HCT116 (cell line): ENCODE measurements around the gene PPP2R1B. TPM values are rescaled to one million over a fixed set of nuclear protein-coding genes. Genes with fewer than 3 reads are reported as not detected.

Source experiments
- ATAC-seq: fragments of 200-7000 bp; cut with Tn5 transposase; 2 replicates; pipeline ENCODE4 v1.9.1; 2020; ENCODE audit warnings: mild to moderate bottlenecking, moderate library complexity
- BruUV-seq: library from RNA; stranded (reverse); fragments of 400-500 nt; replicated peaks from 2 replicates; lab custom pipeline; 2021; lab: Mats Ljungman, UMichigan
- CTCF ChIA-PET: fragments of 300-600 bp; sonication (Branson Sonifier 250); formaldehyde crosslinking; loops from one replicate; lab custom pipeline; 2021; ENCODE audit warnings: antibody characterized with exemption; lab: Charles Lee
- POLR2A ChIA-PET: fragments of 300-600, 350-600 bp; sonication (Branson Sonifier 250); formaldehyde crosslinking; loops from one replicate; lab custom pipeline; 2021; ENCODE audit warnings: antibody characterized with exemption; lab: Charles Lee
- RAD21 ChIA-PET, 2 experiments: fragments of 300-600 bp; sonication (Branson Sonifier 250); formaldehyde crosslinking; loops; one replicate each; lab custom pipeline; 2023; ENCODE audit warnings: low total read pairs in 2 of 2; ENCODE audit not compliant: uncharacterized antibody in 2 of 2, unreplicated experiment in 2 of 2, low non-redundant PET in 1 of 2; lab: Charles Lee
- DNase-seq: peaks from one replicate; pipeline ENCODE4 v3.0.0-alpha.2; 2010; ENCODE audit warnings: low read depth, low spot score
- H2AFZ ChIP-seq: fragments of 200-600 bp; shearing (Covaris generic), sonication (generic); 2 replicates; pipeline ENCODE4 v1.6.1; 2017; ENCODE audit warnings: low read depth, mixed run types, mixed read lengths, antibody characterized with exemption, low read length; ENCODE audit not compliant: poor library complexity, severe bottlenecking
- H3K27ac ChIP-seq: 2 replicates; pipeline ENCODE4 v1.5.1; 2012; ENCODE audit warnings: low read depth, low read length
- H3K27me3 ChIP-seq: fragments of 200-600 bp; sonication (generic); 2 replicates; pipeline ENCODE4 v1.6.1; 2016; ENCODE audit warnings: mixed run types, low read length, mixed read lengths; ENCODE audit not compliant: insufficient read depth
- H3K36me3 ChIP-seq, 2 experiments: fragments of 200-500 bp in 1 of 2; fragments of 200-600 bp in 1 of 2; sonication (Bioruptor generic) in 1 of 2; sonication (generic) in 1 of 2; 2 replicates each; pipeline versions ENCODE4 v1.5.1 to v1.6.1; 2014 to 2016; ENCODE audit warnings: low read length in 2 of 2, inconsistent platforms in 1 of 2, mixed read lengths in 1 of 2, mixed run types in 1 of 2; ENCODE audit not compliant: insufficient read depth in 2 of 2, control insufficient read depth in 1 of 2
- H3K4me1 ChIP-seq, 2 experiments: fragments of 200-600 bp in 1 of 2; sonication (generic) in 1 of 2; 2 replicates each; pipeline versions ENCODE4 v1.5.1 to v1.6.1; 2012 to 2017; ENCODE audit warnings: low read length in 2 of 2, inconsistent platforms in 1 of 2, mild to moderate bottlenecking in 1 of 2, mixed read lengths in 1 of 2, mixed run types in 1 of 2, moderate library complexity in 1 of 2; ENCODE audit not compliant: insufficient read depth in 2 of 2, control insufficient read depth in 1 of 2
- H3K4me2 ChIP-seq: fragments of 200-600 bp; sonication (generic); 2 replicates; pipeline ENCODE4 v1.6.1; 2017; ENCODE audit warnings: mixed run types, low read length, mixed read lengths
- H3K4me3 ChIP-seq, 2 experiments: fragments of 200-600 bp in 1 of 2; sonication (generic) in 1 of 2; replicated peaks in 1 of 2; 2 replicates each; pipeline ENCODE4 v1.5.1; 2011 to 2016; ENCODE audit warnings: low read length in 2 of 2, control low read depth in 1 of 2, low read depth in 1 of 2, mild to moderate bottlenecking in 1 of 2, mixed read lengths in 1 of 2, mixed run types in 1 of 2
- H3K79me2 ChIP-seq: fragments of 200-600 bp; sonication (generic); 2 replicates; pipeline ENCODE4 v1.6.1; 2017; ENCODE audit warnings: mild to moderate bottlenecking, mixed run types, low read length, moderate library complexity, mixed read lengths; ENCODE audit not compliant: insufficient read depth
- H3K9ac ChIP-seq: fragments of 200-600 bp; sonication (generic); 2 replicates; pipeline ENCODE4 v1.6.1; 2016; ENCODE audit warnings: low read length, mixed read lengths
- H3K9me2 ChIP-seq: fragments of 200-600 bp; sonication (generic), shearing (Covaris generic); 2 replicates; pipeline ENCODE4 v1.6.1; 2017; ENCODE audit warnings: mixed run types, mild to moderate bottlenecking, moderate library complexity; ENCODE audit not compliant: insufficient read depth
- H3K9me3 ChIP-seq, 2 experiments: fragments of 200-500 bp in 1 of 2; fragments of 200-600 bp in 1 of 2; sonication (Bioruptor generic) in 1 of 2; sonication (generic) in 1 of 2; 2 replicates each; pipeline ENCODE4 v1.6.1; 2014 to 2017; ENCODE audit warnings: low read length in 2 of 2, mixed read lengths in 2 of 2, inconsistent platforms in 1 of 2, low read depth in 1 of 2, mild to moderate bottlenecking in 1 of 2, mixed run types in 1 of 2, moderate library complexity in 1 of 2; ENCODE audit not compliant: control insufficient read depth in 1 of 2, insufficient read depth in 1 of 2
- H4K20me1 ChIP-seq: fragments of 200-600 bp; sonication (generic), shearing (Covaris generic); 2 replicates; pipeline ENCODE4 v1.6.1; 2017; ENCODE audit warnings: mixed run types, mild to moderate bottlenecking, moderate library complexity; ENCODE audit not compliant: insufficient read depth
- ATF3 ChIP-seq: IDR thresholded peaks from 2 replicates; pipeline ENCODE4 v1.6.1; 2012
- CBX3 ChIP-seq: IDR thresholded peaks from 2 replicates; pipeline ENCODE4 v1.6.1; 2012; ENCODE audit warnings: low read depth
- CEBPB ChIP-seq: IDR thresholded peaks from 2 replicates; pipeline ENCODE4 v1.6.1; 2012; ENCODE audit warnings: low read depth
- CTCF ChIP-seq, 3 experiments: fragments of 200-600 bp in 1 of 3; sonication (generic) in 1 of 3; IDR thresholded peaks in 2 of 3; conservative IDR thresholded peaks in 1 of 3; 2 replicates each; pipeline ENCODE4 v1.5.1; 2012 to 2017; ENCODE audit warnings: low read depth in 2 of 3, low read length in 2 of 3, antibody characterized with exemption in 1 of 3, borderline replicate concordance in 1 of 3, control low read depth in 1 of 3, mild to moderate bottlenecking in 1 of 3, mixed read lengths in 1 of 3, mixed run types in 1 of 3, moderate library complexity in 1 of 3; ENCODE audit not compliant: insufficient read depth in 1 of 3
- ELF1 ChIP-seq: IDR thresholded peaks from 2 replicates; pipeline ENCODE4 v1.6.1; 2012; ENCODE audit warnings: low read depth, borderline replicate concordance
- EZH2 ChIP-seq: fragments of 200-600 bp; sonication (generic); IDR thresholded peaks from 2 replicates; pipeline ENCODE4 v1.6.1; 2017; ENCODE audit warnings: antibody characterized with exemption, mixed run types
- EZH2phosphoT487 ChIP-seq: fragments of 200-600 bp; IDR thresholded peaks from 2 replicates; pipeline ENCODE4 v1.6.1; 2018; ENCODE audit warnings: antibody characterized with exemption, borderline replicate concordance
- MAX ChIP-seq: IDR thresholded peaks from 2 replicates; pipeline ENCODE4 v1.6.1; 2012
- POLR2A ChIP-seq: IDR thresholded peaks from 2 replicates; pipeline ENCODE4 v1.7.0; 2011; ENCODE audit warnings: borderline replicate concordance; ENCODE audit not compliant: insufficient read depth, insufficient read length; ENCODE audit errors: extremely low read depth
- RAD21 ChIP-seq: IDR thresholded peaks from 2 replicates; pipeline ENCODE4 v1.6.1; 2012; ENCODE audit warnings: low read depth, mild to moderate bottlenecking
- SIN3A ChIP-seq: IDR thresholded peaks from 2 replicates; pipeline ENCODE4 v1.6.1; 2012; ENCODE audit warnings: low read depth
- TCF7L2 ChIP-seq: IDR thresholded peaks from 2 replicates; pipeline ENCODE4 v1.7.0; 2011; ENCODE audit warnings: borderline replicate concordance, inconsistent platforms; ENCODE audit not compliant: insufficient read depth, insufficient read length; ENCODE audit errors: extremely low read depth
- ZBTB33 ChIP-seq: IDR thresholded peaks from 2 replicates; pipeline ENCODE4 v1.6.1; 2011; ENCODE audit warnings: mild to moderate bottlenecking, low read length, moderate library complexity; ENCODE audit not compliant: insufficient replicate concordance; ENCODE audit errors: extremely low read depth
- ZFX ChIP-seq: fragments of 450-650 bp; IDR thresholded peaks from 2 replicates; pipeline ENCODE4 v1.6.1; 2017
- ZNF274 ChIP-seq: fragments of 200-500 bp; sonication (Bioruptor generic); IDR thresholded peaks from 2 replicates; pipeline ENCODE4 v1.6.1; 2014; ENCODE audit warnings: mild to moderate bottlenecking, low read depth, low read length, inconsistent platforms
- intact Hi-C: fragments of 100-400 bp; cut with micrococcal nuclease; formaldehyde crosslinking; loops from 2 replicates; pipeline ENCODE4 v1.10.0; 2022
- total RNA-seq: library from RNA; stranded (reverse); gene quantifications from one replicate; pipeline ENCODE4 v1.2.1, GENCODE V29; 2021; ENCODE audit not compliant: unreplicated experiment

Gene PPP2R1B
- total RNA-seq, 1 experiment from 2014 or later = 24.9 TPM

GRCh38 chr11:111793863-111794262 is 27.7 kb upstream of the PPP2R1B start:
- no peak overlapping the region for H3K9ac ChIP-seq
- no peaks in the 10 kb centered on the region for H3K9me2 ChIP-seq
- ChIA-PET RAD21 (no interaction called here), POLR2A (no interaction called here), CTCF (interaction anchor here (1.3 kb wide), 1 partner anchor 17 kb away, joined by 3 read pairs; no protein-coding TSS in a partner anchor)
- H3K27me3 ChIP-seq = no peaks in the 10 kb centered on the region
- intact Hi-C loops = no loop called here
- TF ChIP-seq ELF1 (no peak), RAD21 (no peak), POLR2A (no peak), ATF3 (no peak), TCF7L2 (no peak), EZH2 (no peak)
- H3K4me2 ChIP-seq = no peak overlapping the region
- ATAC-seq (no peak), DNase-seq (no peak)
- no TSS peak for BruUV-seq
- H3K4me1 ChIP-seq = no peaks in the 10 kb centered on the region
- H3K36me3 ChIP-seq = 0 out of 4 replicates have a peak, but pooled peaks cover 0 to 3% of the 10 kb centered on the region in 2 experiments
- no peak overlapping the region for H3K27ac ChIP-seq
- H3K4me3 ChIP-seq = no peak overlapping the region
- no peaks in the 10 kb centered on the region for H3K9me3 ChIP-seq
- H3K79me2 ChIP-seq = no peaks in the 10 kb centered on the region
- H2AFZ ChIP-seq = no peak overlapping the region
- no peaks in the 10 kb centered on the region for H4K20me1 ChIP-seq

- Histone ChIP-seq H3K27me3 (no peaks in the 10 kb centered on the region), H4K20me1 (no peaks in the 10 kb centered on the region), H3K27ac (no peak overlapping the region), H3K9me2 (no peaks in the 10 kb centered on the region), H3K4me2 (no peak overlapping the region), H2AFZ (no peak overlapping the region), H3K4me1 (no peaks in the 10 kb centered on the region), H3K36me3 (0 out of 4 replicates have a peak, but pooled peaks cover 0 to 3% of the 10 kb centered on the region in 2 experiments), H3K9ac (no peak overlapping the region), H3K79me2 (no peaks in the 10 kb centered on the region), H3K9me3 (no peaks in the 10 kb centered on the region), H3K4me3 (no peak overlapping the region)
- ChIA-PET RAD21 (interaction anchor here in 1 of 2 experiments (1.0 kb wide), 1 partner anchor 26 kb away, joined by 6 read pairs; the partner anchor contains the start of gene PPP2R1B), CTCF (interaction anchor here (0.9 to 1.3 kb wide), 3 partner anchors 17 to 189 kb away, joined by 3 read pairs; no protein-coding TSS in a partner anchor), POLR2A (no interaction called here)
- no TSS peak for BruUV-seq
- ATAC-seq = no peak
- TF ChIP-seq ZFX (no peak), MAX (no peak), POLR2A (no peak), CTCF (IDR thresholded peaks at IDR 0.05 in 2 of 3, conservative IDR thresholded peaks at IDR 0.05 in 1 of 3; ENCODE audit: borderline replicate concordance in 1 of 3, insufficient read depth in 1 of 3, low read depth in 2 of 3, low read length in 2 of 3) (no peak), SIN3A (no peak), ATF3 (no peak), CBX3 (no peak), ZNF274 (no peak), EZH2phosphoT487 (no peak), ZBTB33 (no peak), CEBPB (no peak)
- intact Hi-C loops = no loop called here
- no peak for DNase-seq
Measured at GRCh38 chr11:111792955-111793500, 26.8 kb upstream of the PPP2R1B start.
